ENCODE results near the gene ZAP70. TPM values are rescaled to one million over a fixed set of nuclear protein-coding genes. Genes with fewer than 3 reads are reported as not detected.

Gene ZAP70
- total and polyA plus RNA-seq, 2 of the 13 experiments (the other 11 are each of a cell fraction or from before 2014, with no cell fraction given): 0.51 to 4.0 TPM

GRCh38 chr2:97678298-97678697 is 35.1 kb upstream of the ZAP70 start:
- intact Hi-C loops (cut with micrococcal nuclease; ENCODE audit: unreplicated experiment) (no loop called here), in situ Hi-C loops (cut with HindIII; ENCODE audit: extremely low pct_ligation_motif_present, low pct_unique_long_range_greater_than_20kb) (no loop called here)
- no peak overlapping the region for H3K27ac ChIP-seq (ENCODE audit: extremely low read length, insufficient read depth, low read length)
- FAIRE-seq: no peak
- 78% methylated on average over 1 of the region's 1 CpG for WGBS (ENCODE audit: low lambda C conversion rate)
- H4K20me1 ChIP-seq (ENCODE audit: insufficient read depth, low read length): no peaks in the 10 kb centered on the region
- CTCF ChIA-PET (ENCODE audit: low intra/inter-chr PET ratio, low total read pairs): no interaction called here
- no peak overlapping the region for H3K9ac ChIP-seq (ENCODE audit: insufficient read depth, low read depth, low read length)
- BruUV-seq (replicated peaks): no TSS peak
- H2AFZ ChIP-seq (ENCODE audit: low read length): no peak overlapping the region
- H3K79me2 ChIP-seq (ENCODE audit: insufficient read depth, low read length): no peaks in the 10 kb centered on the region
- H3K27me3 ChIP-seq (ENCODE audit: control insufficient read depth in 1 of 2, insufficient read depth in 2 of 2, low read length in 2 of 2): no peaks in the 10 kb centered on the region
- POLR2A ChIA-PET: no interaction called here
- H3K4me3 ChIP-seq (replicated peaks in 1 of 3; ENCODE audit: insufficient read depth in 1 of 3, low read depth in 2 of 3, low read length in 3 of 3): no peak overlapping the region
- H3K36me3 ChIP-seq (replicated peaks in 1 of 2; ENCODE audit: control insufficient read depth in 1 of 2, insufficient read depth in 2 of 2, low read length in 2 of 2): no peaks in the 10 kb centered on the region
- no peaks in the 10 kb centered on the region for H3K9me3 ChIP-seq (ENCODE audit: low read length)
- DNase-seq (ENCODE audit: low spot score): no peak
- no peak for ATAC-seq
- no peak overlapping the region for H3K4me2 ChIP-seq (ENCODE audit: low read depth, low read length)
- no peaks in the 10 kb centered on the region for H3K4me1 ChIP-seq (ENCODE audit: insufficient read depth, low read length)
- peak; percentile 63 to 78; a peak in 3 of 4 replicates for TF ChIP-seq MAFK (conservative IDR thresholded peaks at IDR 0.05 in 1 of 2, IDR thresholded peaks at IDR 0.05 in 1 of 2; ENCODE audit: low read length in 2 of 2)
- TF ChIP-seq NFE2L2 (IDR thresholded peaks at IDR 0.05; ENCODE audit: low read length): peak; percentile 87
- TF ChIP-seq NFE2L1 (CRISPR knock-in tag; IDR thresholded peaks at IDR 0.05; ENCODE audit: borderline replicate concordance): no peak
- no peak for TF ChIP-seq STAG1 (CRISPR knock-in tag; IDR thresholded peaks at IDR 0.05)
- TF ChIP-seq ZNF331 (CRISPR knock-in tag; IDR thresholded peaks at IDR 0.05): no peak
- TF ChIP-seq HNF1B (CRISPR knock-in tag; IDR thresholded peaks at IDR 0.05): no peak
- TF ChIP-seq, protein P1, sequence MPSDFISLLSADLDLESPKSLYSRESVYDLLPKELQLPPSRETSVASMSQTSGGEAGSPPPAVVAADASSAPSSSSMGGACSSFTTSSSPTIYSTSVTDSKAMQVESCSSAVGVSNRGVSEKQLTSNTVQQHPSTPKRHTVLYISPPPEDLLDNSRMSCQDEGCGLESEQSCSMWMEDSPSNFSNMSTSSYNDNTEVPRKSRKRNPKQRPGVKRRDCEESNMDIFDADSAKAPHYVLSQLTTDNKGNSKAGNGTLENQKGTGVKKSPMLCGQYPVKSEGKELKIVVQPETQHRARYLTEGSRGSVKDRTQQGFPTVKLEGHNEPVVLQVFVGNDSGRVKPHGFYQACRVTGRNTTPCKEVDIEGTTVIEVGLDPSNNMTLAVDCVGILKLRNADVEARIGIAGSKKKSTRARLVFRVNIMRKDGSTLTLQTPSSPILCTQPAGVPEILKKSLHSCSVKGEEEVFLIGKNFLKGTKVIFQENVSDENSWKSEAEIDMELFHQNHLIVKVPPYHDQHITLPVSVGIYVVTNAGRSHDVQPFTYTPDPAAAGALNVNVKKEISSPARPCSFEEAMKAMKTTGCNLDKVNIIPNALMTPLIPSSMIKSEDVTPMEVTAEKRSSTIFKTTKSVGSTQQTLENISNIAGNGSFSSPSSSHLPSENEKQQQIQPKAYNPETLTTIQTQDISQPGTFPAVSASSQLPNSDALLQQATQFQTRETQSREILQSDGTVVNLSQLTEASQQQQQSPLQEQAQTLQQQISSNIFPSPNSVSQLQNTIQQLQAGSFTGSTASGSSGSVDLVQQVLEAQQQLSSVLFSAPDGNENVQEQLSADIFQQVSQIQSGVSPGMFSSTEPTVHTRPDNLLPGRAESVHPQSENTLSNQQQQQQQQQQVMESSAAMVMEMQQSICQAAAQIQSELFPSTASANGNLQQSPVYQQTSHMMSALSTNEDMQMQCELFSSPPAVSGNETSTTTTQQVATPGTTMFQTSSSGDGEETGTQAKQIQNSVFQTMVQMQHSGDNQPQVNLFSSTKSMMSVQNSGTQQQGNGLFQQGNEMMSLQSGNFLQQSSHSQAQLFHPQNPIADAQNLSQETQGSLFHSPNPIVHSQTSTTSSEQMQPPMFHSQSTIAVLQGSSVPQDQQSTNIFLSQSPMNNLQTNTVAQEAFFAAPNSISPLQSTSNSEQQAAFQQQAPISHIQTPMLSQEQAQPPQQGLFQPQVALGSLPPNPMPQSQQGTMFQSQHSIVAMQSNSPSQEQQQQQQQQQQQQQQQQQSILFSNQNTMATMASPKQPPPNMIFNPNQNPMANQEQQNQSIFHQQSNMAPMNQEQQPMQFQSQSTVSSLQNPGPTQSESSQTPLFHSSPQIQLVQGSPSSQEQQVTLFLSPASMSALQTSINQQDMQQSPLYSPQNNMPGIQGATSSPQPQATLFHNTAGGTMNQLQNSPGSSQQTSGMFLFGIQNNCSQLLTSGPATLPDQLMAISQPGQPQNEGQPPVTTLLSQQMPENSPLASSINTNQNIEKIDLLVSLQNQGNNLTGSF (CRISPR knock-in tag; IDR thresholded peaks at IDR 0.05): no peak
- no peak for TF ChIP-seq ZBTB20 (CRISPR knock-in tag; IDR thresholded peaks at IDR 0.05; ENCODE audit: borderline replicate concordance, low read depth)
- TF ChIP-seq ZNF451 (CRISPR knock-in tag; IDR thresholded peaks at IDR 0.05): no peak
- TF ChIP-seq ZNF318 (CRISPR knock-in tag; IDR thresholded peaks at IDR 0.05): no peak
